ENCODE results near the gene PKD2L1.

PKD2L1 gene

DNA sequence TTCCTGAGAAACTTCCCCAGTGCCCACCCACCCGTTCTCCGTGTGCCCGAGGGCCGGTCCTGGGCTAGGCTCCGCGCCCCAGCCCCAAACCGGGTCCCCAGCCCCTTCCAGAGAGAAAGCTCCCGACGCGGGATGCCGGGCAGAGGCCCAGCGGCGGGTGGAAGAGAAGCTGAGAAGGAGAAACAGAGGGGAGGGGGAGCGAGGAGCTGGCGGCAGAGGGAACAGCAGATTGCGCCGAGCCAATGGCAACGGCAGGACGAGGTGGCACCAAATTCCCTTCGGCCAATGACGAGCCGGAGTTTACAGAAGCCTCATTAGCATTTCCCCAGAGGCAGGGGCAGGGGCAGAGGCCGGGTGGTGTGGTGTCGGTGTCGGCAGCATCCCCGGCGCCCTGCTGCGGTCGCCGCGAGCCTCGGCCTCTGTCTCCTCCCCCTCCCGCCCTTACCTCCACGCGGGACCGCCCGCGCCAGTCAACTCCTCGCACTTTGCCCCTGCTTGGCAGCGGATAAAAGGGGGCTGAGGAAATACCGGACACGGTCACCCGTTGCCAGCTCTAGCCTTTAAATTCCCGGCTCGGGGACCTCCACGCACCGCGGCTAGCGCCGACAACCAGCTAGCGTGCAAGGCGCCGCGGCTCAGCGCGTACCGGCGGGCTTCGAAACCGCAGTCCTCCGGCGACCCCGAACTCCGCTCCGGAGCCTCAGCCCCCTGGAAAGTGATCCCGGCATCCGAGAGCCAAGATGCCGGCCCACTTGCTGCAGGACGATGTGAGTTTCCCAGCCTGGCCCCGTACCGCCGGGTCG is 16.9 kb upstream of the PKD2L1 start, which contains the start of gene SCD:
Gene SCD (plus strand): TSS at position 469 of the 803 bp plus-strand sequence. CDS start 272 bp downstream, at position 741.
- TF ChIP-seq, protein P1, sequence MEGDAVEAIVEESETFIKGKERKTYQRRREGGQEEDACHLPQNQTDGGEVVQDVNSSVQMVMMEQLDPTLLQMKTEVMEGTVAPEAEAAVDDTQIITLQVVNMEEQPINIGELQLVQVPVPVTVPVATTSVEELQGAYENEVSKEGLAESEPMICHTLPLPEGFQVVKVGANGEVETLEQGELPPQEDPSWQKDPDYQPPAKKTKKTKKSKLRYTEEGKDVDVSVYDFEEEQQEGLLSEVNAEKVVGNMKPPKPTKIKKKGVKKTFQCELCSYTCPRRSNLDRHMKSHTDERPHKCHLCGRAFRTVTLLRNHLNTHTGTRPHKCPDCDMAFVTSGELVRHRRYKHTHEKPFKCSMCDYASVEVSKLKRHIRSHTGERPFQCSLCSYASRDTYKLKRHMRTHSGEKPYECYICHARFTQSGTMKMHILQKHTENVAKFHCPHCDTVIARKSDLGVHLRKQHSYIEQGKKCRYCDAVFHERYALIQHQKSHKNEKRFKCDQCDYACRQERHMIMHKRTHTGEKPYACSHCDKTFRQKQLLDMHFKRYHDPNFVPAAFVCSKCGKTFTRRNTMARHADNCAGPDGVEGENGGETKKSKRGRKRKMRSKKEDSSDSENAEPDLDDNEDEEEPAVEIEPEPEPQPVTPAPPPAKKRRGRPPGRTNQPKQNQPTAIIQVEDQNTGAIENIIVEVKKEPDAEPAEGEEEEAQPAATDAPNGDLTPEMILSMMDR (IDR thresholded peaks at IDR 0.05; ENCODE audit: low read depth, low read length) = no peak
- peak within 1 kb of the TSS; percentile 77 for H3K4me3 ChIP-seq (ENCODE audit: low read depth, low read length)

DNA sequence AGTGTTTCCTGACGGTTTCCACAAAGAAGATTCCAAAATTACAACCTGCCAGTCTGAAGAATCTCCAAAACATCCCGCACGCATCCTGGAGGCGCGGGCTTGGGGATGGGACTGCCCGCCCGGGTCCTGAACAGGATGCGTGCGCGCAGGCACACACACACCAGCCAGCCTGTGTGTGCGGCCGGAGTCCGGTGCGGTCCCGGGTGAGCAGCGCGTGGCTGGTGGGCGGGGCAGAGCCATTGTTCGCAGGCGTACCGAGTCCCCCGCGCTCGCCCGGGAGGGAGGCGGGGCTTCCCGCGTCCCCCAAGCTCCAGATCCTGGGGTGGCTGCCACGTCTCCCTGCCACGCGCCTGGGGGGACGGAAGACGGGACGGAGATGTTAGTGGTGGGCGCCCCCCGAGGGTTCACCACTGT is 16.3 kb upstream of the PKD2L1 start:
- H3K4me3 ChIP-seq (ENCODE audit: low read depth, low read length) = peak overlapping the region; percentile 77
- TF ChIP-seq, protein P1 (IDR thresholded peaks at IDR 0.05; ENCODE audit: low read depth, low read length) = no peak

DNA sequence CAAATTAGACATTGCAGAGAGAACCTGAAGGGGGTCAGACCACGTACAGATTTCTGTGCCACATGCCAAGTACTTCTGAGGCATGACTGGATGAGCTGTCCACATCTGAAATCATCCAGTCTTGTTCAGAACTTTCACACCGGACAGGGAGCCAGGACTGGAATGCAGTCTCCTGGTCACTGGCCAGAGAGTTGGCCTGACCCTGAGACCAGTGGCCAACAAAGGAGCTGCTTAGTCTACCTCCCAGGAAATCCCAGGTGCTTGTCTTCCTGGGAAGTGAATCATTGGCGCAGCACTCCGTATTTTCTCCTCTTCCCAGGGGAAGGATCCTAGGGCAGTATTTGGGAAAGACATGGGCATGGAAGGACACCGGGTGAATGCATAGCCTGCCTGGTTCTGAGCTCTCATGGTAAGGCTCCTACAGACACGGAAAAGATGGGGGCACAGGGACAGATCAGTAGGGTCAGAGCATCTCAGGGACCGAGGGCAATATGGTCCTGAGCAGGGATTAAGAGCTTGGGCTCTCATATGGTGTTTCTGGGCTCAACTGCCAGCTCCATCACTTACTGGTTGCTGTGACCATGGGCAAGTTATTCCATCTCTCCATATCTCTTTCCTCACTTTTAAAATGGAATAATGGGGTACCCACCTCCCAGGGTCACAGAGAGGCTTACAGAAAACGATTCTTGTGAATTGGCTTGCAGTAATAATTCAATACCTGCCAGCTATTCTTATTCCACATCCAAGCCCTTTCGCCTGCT is 15.7 kb upstream of the PKD2L1 start:
- TF ChIP-seq, protein P1 (IDR thresholded peaks at IDR 0.05; ENCODE audit: low read depth, low read length) = no peak
- peak overlapping the region; percentile 77 for H3K4me3 ChIP-seq (ENCODE audit: low read depth, low read length)

DNA sequence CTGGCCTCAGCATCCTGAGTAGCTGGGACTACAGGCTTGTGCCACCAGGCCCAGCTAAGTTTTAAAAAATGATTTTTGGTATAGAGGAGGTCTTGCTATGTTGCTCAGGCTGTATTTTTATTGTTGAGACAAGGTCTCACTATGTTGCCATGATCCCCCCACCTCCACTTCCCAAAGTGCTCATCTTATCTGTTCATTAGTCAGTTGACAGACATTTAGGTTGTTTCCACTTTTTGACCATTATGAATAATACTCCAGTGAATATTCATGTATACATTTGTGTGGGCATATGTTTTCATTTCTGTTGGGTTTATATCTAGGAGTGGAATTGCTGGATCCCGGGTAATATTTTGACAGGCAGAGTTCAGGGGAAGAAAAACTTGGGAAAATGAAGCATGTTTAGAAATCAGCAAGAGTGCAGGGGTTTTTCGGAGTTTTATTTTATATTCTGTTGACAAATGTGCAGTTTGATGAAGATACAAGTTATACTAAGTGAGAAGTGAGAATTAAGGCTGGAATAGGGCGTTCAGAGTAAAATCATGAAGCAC is 14.3 kb upstream of the PKD2L1 start:
- H3K4me3 ChIP-seq (ENCODE audit: low read depth, low read length) = no peak overlapping the region
- TF ChIP-seq, protein P1 (IDR thresholded peaks at IDR 0.05; ENCODE audit: low read depth, low read length) = no peak

GRCh38 chr10:100342627-100342972 is 12.6 kb upstream of the PKD2L1 start:
- TF ChIP-seq, protein P1 (IDR thresholded peaks at IDR 0.05; ENCODE audit: low read depth, low read length) = no peak

DNA sequence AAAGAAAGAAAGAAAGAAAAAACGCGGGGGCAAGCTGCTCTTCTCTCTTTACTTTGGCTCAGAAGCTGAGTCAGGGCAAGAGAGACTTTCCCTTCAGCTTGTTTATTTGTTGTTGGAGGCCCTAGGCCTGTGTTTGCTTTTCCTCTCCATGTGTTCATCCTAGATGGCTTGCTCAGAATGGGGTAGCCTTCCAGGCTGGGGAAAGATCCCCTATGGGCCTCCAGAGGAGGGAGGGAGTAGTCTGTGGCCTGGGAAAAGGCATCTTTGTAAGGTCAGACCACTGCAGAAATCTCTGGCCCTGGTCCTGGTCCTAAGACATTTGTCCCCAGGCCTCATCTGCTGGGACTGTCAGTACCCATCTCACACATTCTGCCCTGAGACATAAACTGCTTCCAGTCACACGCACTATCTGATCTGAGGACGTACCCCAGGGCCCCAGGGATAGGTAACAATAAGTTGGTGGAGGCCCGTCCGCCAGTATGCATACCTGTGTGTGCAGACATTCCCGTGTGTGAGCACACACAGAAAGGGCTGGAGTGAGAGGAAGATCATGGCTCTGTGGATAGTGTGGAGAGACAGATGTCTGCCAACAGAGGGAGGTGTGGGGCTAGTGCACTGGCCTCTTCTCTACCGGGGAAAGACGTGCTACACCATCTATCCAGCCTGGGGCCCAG is 12.1 kb upstream of the PKD2L1 start:
- H3K4me3 ChIP-seq (ENCODE audit: low read depth, low read length) = no peak overlapping the region
- TF ChIP-seq, protein P1 (IDR thresholded peaks at IDR 0.05; ENCODE audit: low read depth, low read length) = peak; percentile 70

More at GRCh38 chr10:100342627-100342972, 12.6 kb upstream of the PKD2L1 start:
- H3K4me3 ChIP-seq (ENCODE audit: low read depth, low read length) = no peak overlapping the region

Data from WI38 (cell line).